PFSK-1 (cell line): ENCODE measurements around the gene ARHGEF26.

Source experiments
- FOXP2 ChIP-seq: optimal IDR thresholded peaks from 2 replicates; pipeline ENCODE3; 2011; ENCODE audit warnings: borderline replicate concordance, control low read depth, inconsistent platforms; ENCODE audit not compliant: insufficient read depth; ENCODE audit errors: extremely low read length, extremely low read depth
- POLR2AphosphoS5 ChIP-seq: IDR thresholded peaks from 2 replicates; pipeline ENCODE4 v1.6.1; 2012; ENCODE audit warnings: low read depth, mild to moderate bottlenecking, control low read depth, low read length, moderate library complexity
- SIN3A ChIP-seq: IDR thresholded peaks from 2 replicates; pipeline ENCODE4 v1.6.1; 2012; ENCODE audit warnings: mild to moderate bottlenecking, low read length, moderate library complexity, borderline replicate concordance; ENCODE audit not compliant: insufficient read depth
- TF ChIP-seq, protein P1 (sequence below), 2 experiments: IDR thresholded peaks; 2 replicates each; pipeline versions ENCODE4 v1.6.1 to v1.8.0; 2011 to 2012; ENCODE audit warnings: low read depth in 2 of 2, low read length in 2 of 2, control low read depth in 1 of 2, inconsistent platforms in 1 of 2, mild to moderate bottlenecking in 1 of 2, moderate library complexity in 1 of 2; ENCODE audit not compliant: insufficient read depth in 1 of 2

- TF ChIP-seq POLR2AphosphoS5 (no peak), FOXP2 (no peak), SIN3A (no peak)
- TF ChIP-seq, protein P1, sequence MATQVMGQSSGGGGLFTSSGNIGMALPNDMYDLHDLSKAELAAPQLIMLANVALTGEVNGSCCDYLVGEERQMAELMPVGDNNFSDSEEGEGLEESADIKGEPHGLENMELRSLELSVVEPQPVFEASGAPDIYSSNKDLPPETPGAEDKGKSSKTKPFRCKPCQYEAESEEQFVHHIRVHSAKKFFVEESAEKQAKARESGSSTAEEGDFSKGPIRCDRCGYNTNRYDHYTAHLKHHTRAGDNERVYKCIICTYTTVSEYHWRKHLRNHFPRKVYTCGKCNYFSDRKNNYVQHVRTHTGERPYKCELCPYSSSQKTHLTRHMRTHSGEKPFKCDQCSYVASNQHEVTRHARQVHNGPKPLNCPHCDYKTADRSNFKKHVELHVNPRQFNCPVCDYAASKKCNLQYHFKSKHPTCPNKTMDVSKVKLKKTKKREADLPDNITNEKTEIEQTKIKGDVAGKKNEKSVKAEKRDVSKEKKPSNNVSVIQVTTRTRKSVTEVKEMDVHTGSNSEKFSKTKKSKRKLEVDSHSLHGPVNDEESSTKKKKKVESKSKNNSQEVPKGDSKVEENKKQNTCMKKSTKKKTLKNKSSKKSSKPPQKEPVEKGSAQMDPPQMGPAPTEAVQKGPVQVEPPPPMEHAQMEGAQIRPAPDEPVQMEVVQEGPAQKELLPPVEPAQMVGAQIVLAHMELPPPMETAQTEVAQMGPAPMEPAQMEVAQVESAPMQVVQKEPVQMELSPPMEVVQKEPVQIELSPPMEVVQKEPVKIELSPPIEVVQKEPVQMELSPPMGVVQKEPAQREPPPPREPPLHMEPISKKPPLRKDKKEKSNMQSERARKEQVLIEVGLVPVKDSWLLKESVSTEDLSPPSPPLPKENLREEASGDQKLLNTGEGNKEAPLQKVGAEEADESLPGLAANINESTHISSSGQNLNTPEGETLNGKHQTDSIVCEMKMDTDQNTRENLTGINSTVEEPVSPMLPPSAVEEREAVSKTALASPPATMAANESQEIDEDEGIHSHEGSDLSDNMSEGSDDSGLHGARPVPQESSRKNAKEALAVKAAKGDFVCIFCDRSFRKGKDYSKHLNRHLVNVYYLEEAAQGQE (IDR thresholded peaks at IDR 0.05; ENCODE audit: insufficient read depth in 1 of 2, low read depth in 2 of 2, low read length in 2 of 2) = no peak
These were observed 1.2 kb upstream of the ARHGEF26 start for GRCh38 chr3:154119951-154120350.
